CD14-positive monocyte (primary cell): ENCODE results near the gene ACR. TPM values are rescaled to one million over a fixed set of nuclear protein-coding genes. Genes with fewer than 3 reads are reported as not detected.

Experiments used
- DNase-seq, 3 donors: peaks; one replicate each; pipeline ENCODE4 v3.0.0-alpha.2; 2011 to 2022
- H2AFZ ChIP-seq: 2 replicates; pipeline ENCODE4 v1.6.0; 2012; ENCODE audit warnings: mild to moderate bottlenecking, low read depth, low read length, inconsistent platforms; ENCODE audit not compliant: insufficient read depth, poor library complexity, severe bottlenecking
- H3K27ac ChIP-seq, 2 donors: 1 replicate in 1 of 2; 2 replicates in 1 of 2; pipeline ENCODE4 v1.5.1; 2012 to 2013; ENCODE audit warnings: low read length in 2 of 2, control low read depth in 1 of 2, inconsistent platforms in 1 of 2, low read depth in 1 of 2, mild to moderate bottlenecking in 1 of 2
- H3K27me3 ChIP-seq, 2 donors: one replicate each; pipeline versions ENCODE4 v1.6.0 to v1.6.1; 2011 to 2013; ENCODE audit warnings: low read length in 2 of 2; ENCODE audit not compliant: control insufficient read depth in 2 of 2, insufficient read depth in 2 of 2
- H3K36me3 ChIP-seq, 2 donors: replicated peaks in 1 of 2; 1 replicate in 1 of 2; 2 replicates in 1 of 2; pipeline versions ENCODE4 v1.5.1 to v1.6.1; 2012 to 2013; ENCODE audit warnings: low read length in 2 of 2, control low read depth in 1 of 2, inconsistent platforms in 1 of 2, mild to moderate bottlenecking in 1 of 2; ENCODE audit not compliant: insufficient read depth in 2 of 2, control insufficient read depth in 1 of 2
- H3K4me1 ChIP-seq, 2 donors: 1 replicate in 1 of 2; 2 replicates in 1 of 2; pipeline versions ENCODE4 v1.5.1 to v1.6.1; 2012 to 2013; ENCODE audit warnings: low read length in 2 of 2, control low read depth in 1 of 2, inconsistent platforms in 1 of 2, mild to moderate bottlenecking in 1 of 2, moderate library complexity in 1 of 2; ENCODE audit not compliant: insufficient read depth in 2 of 2, control insufficient read depth in 1 of 2
- H3K4me2 ChIP-seq: replicated peaks from 2 replicates; pipeline ENCODE3; 2012; ENCODE audit warnings: low read length, moderate library complexity, mild to moderate bottlenecking; ENCODE audit not compliant: poor library complexity, severe bottlenecking; ENCODE audit errors: extremely low read depth
- H3K4me3 ChIP-seq, 3 experiments: fragments of 200-600 bp in 1 of 3; sonication (generic) in 1 of 3; replicated peaks in 1 of 3; 1 replicate in 2 of 3; 2 replicates in 1 of 3; pipeline ENCODE4 v1.5.1; 2011 to 2013; ENCODE audit warnings: low read length in 3 of 3, mild to moderate bottlenecking in 3 of 3, control low read depth in 2 of 3, low read depth in 2 of 3, inconsistent platforms in 1 of 3, moderate library complexity in 1 of 3
- H3K79me2 ChIP-seq: 2 replicates; pipeline ENCODE4 v1.6.0; 2012; ENCODE audit warnings: mild to moderate bottlenecking, control low read depth, inconsistent platforms, low read length, moderate library complexity; ENCODE audit not compliant: insufficient read depth
- H3K9ac ChIP-seq: 2 replicates; pipeline ENCODE4 v1.6.0; 2017; ENCODE audit warnings: low read length, mild to moderate bottlenecking; ENCODE audit not compliant: insufficient read depth, poor library complexity, severe bottlenecking
- H3K9me3 ChIP-seq, 2 donors: replicated peaks in 1 of 2; 1 replicate in 1 of 2; 2 replicates in 1 of 2; pipeline versions ENCODE4 v1.5.1 to v1.6.1; 2012 to 2013; ENCODE audit warnings: low read length in 2 of 2, control low read depth in 1 of 2; ENCODE audit not compliant: control insufficient read depth in 1 of 2, insufficient read depth in 1 of 2
- H4K20me1 ChIP-seq: 2 replicates; pipeline ENCODE4 v1.6.0; 2012; ENCODE audit warnings: mild to moderate bottlenecking, low read length, control low read depth, moderate library complexity; ENCODE audit not compliant: insufficient read depth
- H3K27ac Mint-ChIP-seq, 7 donors: one replicate each; pipeline ENCODE4 v1.8.0; 2020; ENCODE audit warnings: mild to moderate bottlenecking in 7 of 7, mixed read lengths in 7 of 7, moderate library complexity in 6 of 7, inconsistent platforms in 2 of 7
- H3K27me3 Mint-ChIP-seq, 3 donors: one replicate each; pipeline ENCODE4 v1.8.0; 2021 to 2022; ENCODE audit warnings: low read depth in 3 of 3, mild to moderate bottlenecking in 3 of 3, mixed read lengths in 3 of 3, moderate library complexity in 3 of 3, inconsistent platforms in 1 of 3
- H3K36me3 Mint-ChIP-seq, 2 donors: one replicate each; pipeline ENCODE4 v1.8.0; 2020; ENCODE audit warnings: mixed read lengths in 2 of 2, inconsistent platforms in 1 of 2, mild to moderate bottlenecking in 1 of 2
- H3K4me1 Mint-ChIP-seq: one replicate; pipeline ENCODE4 v1.8.0; 2020; ENCODE audit warnings: mild to moderate bottlenecking, mixed read lengths
- H3K4me3 Mint-ChIP-seq, 2 donors: one replicate each; pipeline ENCODE4 v1.8.0; 2020; ENCODE audit warnings: mild to moderate bottlenecking in 2 of 2, mixed read lengths in 2 of 2, moderate library complexity in 1 of 2
- H3K9me3 Mint-ChIP-seq, 7 donors: one replicate each; pipeline ENCODE4 v1.8.0; 2020 to 2022; ENCODE audit warnings: mixed read lengths in 7 of 7, mild to moderate bottlenecking in 6 of 7, moderate library complexity in 6 of 7, inconsistent platforms in 2 of 7
- CTCF ChIP-seq: fragments of 200-600 bp; IDR thresholded peaks from one replicate; pipeline ENCODE4 v1.8.0; 2022; ENCODE audit warnings: antibody characterized with exemption, mild to moderate bottlenecking
- WGBS: methylation state at CpG from one replicate; pipeline ENCODE4 v1.1.5; 2013; ENCODE audit warnings: missing lambda C conversion rate; ENCODE audit not compliant: insufficient coverage; 5-methylcytosine and 5-hydroxymethylcytosine counted together
- intact Hi-C, 2 donors: fragments of 100-400 bp; cut with micrococcal nuclease; formaldehyde crosslinking; loops; one replicate each; pipeline versions ENCODE4 v1.15.0 to v1.15.1; 2023
- polyA minus RNA-seq: library from RNA; depleted of rRNA, polyadenylated mRNA; stranded (reverse); fragments of >200 nt; gene quantifications from 2 replicates; pipeline ENCODE4 v1.2.3, GENCODE V29; 2012
- polyA plus RNA-seq, 3 donors: library from polyadenylated mRNA; depleted of rRNA in 1 of 3; unstranded in 2 of 3; stranded (reverse) in 1 of 3; fragments of 300-500 nt in 2 of 3; fragments of >200 nt in 1 of 3; fragmentation: Illumina TruSeq in 2 of 3; gene quantifications; 1 replicate in 2 of 3; 2 replicates in 1 of 3; pipeline ENCODE4 v1.2.3, GENCODE V29; 2012 to 2021
- total RNA-seq, 12 experiments: library from RNA in 1 of 12; stranded (reverse) in 1 of 12; fragments of 120-200 nt in 1 of 12; gene quantifications; one replicate each; pipeline ENCODE4 v1.2.4 and lab custom pipeline; 2013 to 2026; ENCODE audit warnings: mixed read lengths in 6 of 12, inconsistent platforms in 1 of 12

Gene ACR
- not detected for total RNA-seq (2013)
- polyA plus RNA-seq (not detected), polyA minus RNA-seq (not detected in 2 replicates), total RNA-seq (lab: John Stamatoyannopoulos, UW) (0 to 0.92 (median 0) reads per million in 11 experiments)

GRCh38 chr22:50737728-50738648 lies at the start of gene ACR:
Gene ACR (plus strand): TSS chr22:50738204. CDS start chr22:50738236, 32 bp downstream.
- Histone ChIP-seq H3K79me2 (no peaks in the 10 kb centered on the region), H3K4me3 (no peak within 1 kb of the TSS), H3K4me2 (no peak within 1 kb of the TSS), H3K9me3 (no peaks in the 10 kb centered on the region), H2AFZ (no peak within 1 kb of the TSS), H3K27ac (no peak within 1 kb of the TSS), H4K20me1 (no peaks in the 10 kb centered on the region), H3K4me1 (no peaks in the 10 kb centered on the region), H3K27me3 (no peaks in the 10 kb centered on the region), H3K36me3 (no peaks in the 10 kb centered on the region), H3K9ac (no peak within 1 kb of the TSS)
- peaks cover 0 to 6% (median 0%) of the 10 kb centered on the region in 7 donors for H3K9me3 Mint-ChIP-seq
- H3K4me3 Mint-ChIP-seq = no peak within 1 kb of the TSS
- TF ChIP-seq CTCF = no peak
- H3K27ac Mint-ChIP-seq = no peak within 1 kb of the TSS
- intact Hi-C loops = no loop called here
- 95% methylated on average over 6 of the region's 13 CpGs for WGBS
- H3K27me3 Mint-ChIP-seq = peaks cover 0 to 3% (median 2%) of the 10 kb centered on the region in 3 donors
- H3K36me3 Mint-ChIP-seq = no peaks in the 10 kb centered on the region
- H3K4me1 Mint-ChIP-seq = no peaks in the 10 kb centered on the region
- DNase-seq = no peak

GRCh38 chr22:50688448-50688847 lies 49.6 kb upstream of the ACR start:
- Mint-ChIP-seq H3K27ac (no peak overlapping the region), H3K9me3 (peaks cover 0 to 4% (median under 1%) of the 10 kb centered on the region in 7 donors), H3K4me1 (peaks cover 32% of the 10 kb centered on the region), H3K4me3 (no peak overlapping the region), H3K27me3 (peaks cover under 1 to 5% (median 2%) of the 10 kb centered on the region in 3 donors), H3K36me3 (no peaks in the 10 kb centered on the region)
- H3K4me2 ChIP-seq = no peak overlapping the region
- no peaks in the 10 kb centered on the region for H3K79me2 ChIP-seq
- no peak overlapping the region for H3K9ac ChIP-seq
- H3K27ac ChIP-seq = no peak overlapping the region
- no peaks in the 10 kb centered on the region for H3K27me3 ChIP-seq
- intact Hi-C loops = no loop called here
- H3K9me3 ChIP-seq = no peaks in the 10 kb centered on the region
- WGBS = 83% methylated on average over 5 of the region's 5 CpGs
- no peak overlapping the region for H2AFZ ChIP-seq
- peaks cover 25 to 31% of the 10 kb centered on the region in 2 donors for H3K4me1 ChIP-seq
- H4K20me1 ChIP-seq = no peaks in the 10 kb centered on the region
- H3K4me3 ChIP-seq = no peak overlapping the region
- H3K36me3 ChIP-seq = no peaks in the 10 kb centered on the region
- DNase-seq = no peak
- TF ChIP-seq CTCF = no peak
